Stimulated activated CD4-positive, alpha-beta T cell treated with anti-CD3 and anti-CD28 coated beads, Interleukin-15, amount 100 ng/mL, for 24 hours (primary cell): ENCODE data around the gene ADGRV1.
"Not testable (repeated sequence)": the region's sequence is repeated elsewhere in the genome, so short reads cannot be mapped to it uniquely, and the experiment has no call there.

Experiments used
- DNase-seq: peaks from one replicate; pipeline ENCODE4 v3.0.0-alpha.2; 2020

Gene ADGRV1

GRCh38 chr5:90917928-90918668, 359.5 kb downstream of the ADGRV1 start:
- no peak for DNase-seq

GRCh38 chr5:90921418-90921973, 362.9 kb downstream of the ADGRV1 start:
- DNase-seq, result no peak

DNA sequence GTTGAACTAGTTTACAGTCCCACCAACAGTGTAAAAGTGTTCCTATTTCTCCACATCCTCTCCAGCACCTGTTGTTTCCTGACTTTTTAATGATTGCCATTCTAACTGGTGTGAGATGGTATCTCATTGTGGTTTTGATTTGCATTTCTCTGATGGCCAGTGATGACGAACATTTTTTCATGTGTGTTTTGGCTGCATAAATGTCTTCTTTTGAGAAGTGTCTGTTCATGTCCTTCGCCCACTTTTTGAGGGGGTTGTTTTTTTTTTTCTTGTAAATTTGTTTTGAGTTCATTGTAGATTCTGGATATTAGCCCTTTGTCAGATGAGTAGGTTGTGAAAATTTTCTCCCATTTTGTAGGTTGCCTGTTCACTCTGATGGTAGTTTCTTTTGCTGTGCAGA, 365.6 kb downstream of the ADGRV1 start:
- not testable (repeated sequence) for DNase-seq

GRCh38 chr5:90929013-90929839, 370.6 kb downstream of the ADGRV1 start:
- not testable (repeated sequence) for DNase-seq

GRCh38 chr5:90930062-90930461, 371.5 kb downstream of the ADGRV1 start:
- no peak for DNase-seq

DNA sequence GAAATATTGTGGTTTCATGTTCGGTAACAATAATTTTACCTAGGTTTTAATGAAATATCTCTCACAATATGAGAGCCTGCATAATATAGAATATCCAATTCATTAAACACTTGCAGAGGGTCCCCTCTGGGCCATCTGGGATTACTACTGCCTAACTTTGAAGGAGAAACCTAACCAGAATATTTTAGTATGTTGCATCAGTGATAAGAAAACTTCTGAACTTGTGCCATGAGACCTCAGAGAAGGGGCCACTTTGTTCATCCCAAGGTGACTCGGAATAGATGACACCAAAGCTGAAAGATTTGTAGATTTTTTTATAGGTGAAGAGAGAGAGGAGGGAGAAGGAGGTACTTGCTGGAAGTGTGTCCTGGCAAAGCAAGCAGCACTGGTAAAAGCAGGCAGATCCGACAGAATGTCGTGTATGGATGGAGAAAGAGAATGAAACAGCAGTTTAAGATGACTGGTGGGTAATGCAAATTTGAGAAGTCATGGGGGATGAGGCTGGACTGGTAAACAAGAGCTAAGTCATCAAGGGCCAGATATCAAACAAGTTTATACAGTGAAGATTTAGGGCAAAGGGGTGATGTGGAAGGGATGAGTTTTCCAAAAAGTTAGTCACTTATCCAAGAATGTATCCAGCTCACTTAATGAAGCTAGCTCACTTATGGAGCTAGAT, 372.3 kb downstream of the ADGRV1 start:
- DNase-seq, result no peak

- DNase-seq, result peak; percentile 36
Measured at GRCh38 chr5:90932052-90932699, 373.6 kb downstream of the ADGRV1 start.

DNA sequence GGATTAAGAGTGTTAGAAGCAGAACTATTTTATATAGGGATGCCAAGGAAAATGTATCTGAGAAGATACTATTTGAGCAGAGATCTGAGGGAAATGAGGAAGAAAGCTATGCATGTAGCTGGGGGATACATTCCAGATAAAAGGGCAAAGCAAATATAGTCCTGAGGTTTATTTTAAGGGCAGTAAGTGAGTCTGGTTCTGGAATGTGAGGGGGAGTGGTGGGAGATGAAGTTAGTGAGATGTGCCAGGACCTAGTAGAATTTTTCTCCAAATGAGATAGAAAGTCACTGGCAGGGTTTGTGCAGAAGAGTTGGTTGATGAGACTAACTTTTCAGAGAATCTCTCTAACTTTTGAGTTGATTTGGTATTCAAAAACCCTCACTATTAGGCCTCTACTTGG, 374.7 kb downstream of the ADGRV1 start:
- no peak for DNase-seq

GRCh38 chr5:90934091-90934719, 375.6 kb downstream of the ADGRV1 start:
- DNase-seq, result no peak

GRCh38 chr5:90934738-90935137, 376.1 kb downstream of the ADGRV1 start:
- no peak for DNase-seq

- no peak for DNase-seq
Measured at GRCh38 chr5:90939211-90939610, 380.6 kb downstream of the ADGRV1 start.

DNA sequence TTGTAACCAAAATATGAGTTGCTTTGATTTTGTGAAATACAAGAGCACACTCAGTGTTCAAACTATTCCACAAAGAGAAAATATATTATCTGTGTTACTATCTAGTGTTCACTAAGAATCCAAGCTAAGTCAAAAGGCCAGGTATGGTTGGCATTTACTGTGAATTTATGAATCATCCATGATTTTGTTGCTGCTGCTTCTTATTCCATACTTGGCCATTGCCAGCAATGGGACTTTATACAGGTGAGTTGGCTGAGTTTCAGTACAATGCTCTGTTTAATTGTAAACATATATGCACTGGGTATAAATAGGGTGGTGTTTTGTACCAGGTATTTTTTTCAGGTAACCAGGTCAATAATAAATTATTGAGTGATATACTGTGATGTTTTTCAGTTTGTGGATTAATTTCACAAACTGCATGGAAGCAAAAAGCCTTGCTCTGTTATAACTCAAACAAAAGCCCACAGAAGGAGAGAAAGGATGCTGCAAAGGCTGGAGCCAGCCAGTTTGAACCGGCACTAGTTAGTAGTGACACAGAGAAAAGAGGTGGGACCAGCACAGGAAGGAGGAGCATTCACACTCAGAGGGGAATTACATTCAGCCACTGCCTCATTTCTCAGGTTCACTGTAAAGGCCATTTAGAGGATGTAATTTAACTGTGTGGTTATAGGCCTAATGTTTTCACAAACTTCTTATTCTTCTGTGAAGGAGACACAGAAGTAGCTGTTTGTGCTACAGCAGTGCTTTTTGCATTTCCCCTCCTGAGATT, 381.8 kb downstream of the ADGRV1 start:
- DNase-seq, result peak; percentile 43

DNA sequence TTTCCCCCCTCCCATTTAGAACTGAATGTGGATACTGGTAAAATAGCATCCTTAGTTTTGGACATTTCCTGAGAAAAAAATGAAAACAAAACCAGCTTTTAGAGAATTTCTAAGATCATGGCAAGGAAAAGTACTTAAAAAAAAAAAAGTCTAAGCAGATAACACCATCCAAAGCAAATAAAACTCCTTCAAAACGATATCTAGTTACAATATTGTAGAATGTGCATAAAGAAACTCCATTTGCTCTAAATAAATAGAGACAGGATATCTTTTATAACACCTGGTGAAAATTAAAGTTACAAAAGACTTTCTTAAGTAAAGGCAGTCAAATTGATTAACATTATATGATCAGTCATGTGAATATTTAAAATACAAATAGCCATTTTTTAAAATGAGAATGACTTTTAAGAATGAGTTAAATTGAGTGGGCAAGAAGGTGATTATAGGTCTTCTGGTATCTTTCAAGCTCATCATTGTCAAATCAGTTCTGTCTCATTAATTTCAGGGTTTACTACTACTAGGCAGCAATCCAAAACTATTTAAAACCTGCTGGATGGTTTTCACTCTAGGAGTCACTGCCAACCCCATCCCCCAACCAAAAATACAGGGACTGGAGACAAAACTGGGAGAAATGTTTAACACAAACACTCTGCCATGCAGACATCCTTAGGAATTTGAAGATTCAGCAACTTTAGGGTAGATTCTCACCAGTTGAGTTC, 382.6 kb downstream of the ADGRV1 start:
- no peak for DNase-seq

- no peak for DNase-seq
Measured at GRCh38 chr5:90944116-90944515, 385.5 kb downstream of the ADGRV1 start.

DNA sequence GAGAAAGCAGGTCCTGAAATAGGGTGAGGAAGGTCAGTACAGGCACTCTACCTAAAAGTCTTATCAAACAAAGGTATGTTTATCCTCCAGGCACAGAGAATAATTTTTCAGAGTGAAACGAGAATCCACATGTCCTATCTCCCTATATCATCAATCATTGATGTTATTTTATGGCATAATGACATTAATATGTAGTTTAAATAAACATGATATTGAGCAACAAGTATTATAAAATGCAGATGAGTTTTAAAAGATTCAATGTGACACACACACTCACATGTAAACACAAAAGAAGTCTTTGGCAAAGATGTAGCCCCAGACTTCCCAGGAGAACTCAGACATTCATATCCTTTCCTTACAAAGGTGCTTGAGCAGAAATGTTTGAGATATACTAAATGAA, 389.1 kb downstream of the ADGRV1 start:
- no peak for DNase-seq

- no peak for DNase-seq
Measured at GRCh38 chr5:90948969-90949368, 390.4 kb downstream of the ADGRV1 start.

GRCh38 chr5:90949469-90950358, 391.1 kb downstream of the ADGRV1 start:
- DNase-seq, result no peak

- no peak for DNase-seq
Measured at GRCh38 chr5:90955001-90955635, 396.5 kb downstream of the ADGRV1 start.

GRCh38 chr5:90956511-90957097, 398.0 kb downstream of the ADGRV1 start:
- DNase-seq, result no peak
